HEK293 (cell line): ENCODE results near the gene S100A12.

Source experiments
- CTCF ChIA-PET: fragments of 350-600 bp; formaldehyde crosslinking; extraction: SDS; loops from one replicate; lab custom pipeline; 2021; ENCODE audit warnings: antibody characterized with exemption; lab: Yijun Ruan, JAX
- POLR2A ChIA-PET: fragments of 300-600 bp; formaldehyde crosslinking; extraction: SDS; loops from one replicate; lab custom pipeline; 2020; ENCODE audit warnings: antibody characterized with exemption, inconsistent platforms; lab: Yijun Ruan, JAX
- H3K27ac ChIP-seq: fragments of 200-500 bp; sonication (Bioruptor generic); 2 replicates; pipeline ENCODE4 v1.5.1; 2014; ENCODE audit warnings: low read depth, low read length, control low read depth, inconsistent platforms; ENCODE audit errors: extremely low read depth
- H3K36me3 ChIP-seq, 2 experiments: fragments of 200-500 bp in 1 of 2; sonication (Bioruptor generic) in 1 of 2; 1 replicate in 1 of 2; 2 replicates in 1 of 2; pipeline ENCODE4 v1.5.1; 2014 to 2017; ENCODE audit warnings: inconsistent platforms in 2 of 2, low read length in 2 of 2; ENCODE audit not compliant: control insufficient read depth in 2 of 2, insufficient read depth in 1 of 2
- H3K4me1 ChIP-seq: fragments of 200-500 bp; sonication (Bioruptor generic); 2 replicates; pipeline ENCODE4 v1.5.1; 2014; ENCODE audit warnings: mild to moderate bottlenecking, low read length, inconsistent platforms; ENCODE audit not compliant: control insufficient read depth, insufficient read depth
- H3K4me3 ChIP-seq: 2 replicates; pipeline ENCODE4 v1.5.1; 2011; ENCODE audit warnings: low read depth, mild to moderate bottlenecking, control low read depth, low read length, moderate library complexity
- H3K9me3 ChIP-seq: fragments of 200-500 bp; sonication (Bioruptor generic); 2 replicates; pipeline ENCODE4 v1.5.1; 2014; ENCODE audit warnings: low read depth, low read length, inconsistent platforms; ENCODE audit not compliant: control insufficient read depth, insufficient read depth
- CTCF ChIP-seq: fragments of 450-650 bp; formaldehyde crosslinking; IDR thresholded peaks from 2 replicates; pipeline ENCODE4 v1.5.1; 2016; ENCODE audit warnings: missing biosample characterization, missing genetic modification characterization
- FEZF1 ChIP-seq: fragments of 450-650 bp; formaldehyde crosslinking; IDR thresholded peaks from 2 replicates; pipeline ENCODE4 v1.5.1; 2016; ENCODE audit warnings: missing biosample characterization, missing genetic modification characterization
- MZF1 ChIP-seq: fragments of 450-650 bp; formaldehyde crosslinking; IDR thresholded peaks from 2 replicates; pipeline ENCODE4 v1.5.1; 2017; ENCODE audit warnings: missing biosample characterization, missing genetic modification characterization, borderline replicate concordance
- SALL2 ChIP-seq: fragments of 450-650 bp; formaldehyde crosslinking; IDR thresholded peaks from 2 replicates; pipeline ENCODE4 v1.5.0; 2017; ENCODE audit warnings: missing biosample characterization, mild to moderate bottlenecking, missing genetic modification characterization, borderline replicate concordance
- ZBTB6 ChIP-seq: fragments of 450-650 bp; formaldehyde crosslinking; IDR thresholded peaks from 2 replicates; pipeline ENCODE4 v1.5.1; 2017; ENCODE audit warnings: missing biosample characterization, missing genetic modification characterization
- ZFP37 ChIP-seq: fragments of 450-650 bp; formaldehyde crosslinking; IDR thresholded peaks from 2 replicates; pipeline ENCODE4 v1.5.1; 2016; ENCODE audit warnings: missing biosample characterization, missing genetic modification characterization
- ZNF121 ChIP-seq: fragments of 450-650 bp; formaldehyde crosslinking; IDR thresholded peaks from 2 replicates; pipeline ENCODE4 v1.5.1; 2016; ENCODE audit warnings: missing biosample characterization, missing genetic modification characterization
- ZNF239 ChIP-seq: fragments of 450-650 bp; formaldehyde crosslinking; IDR thresholded peaks from 2 replicates; pipeline ENCODE4 v1.5.1; 2016; ENCODE audit warnings: missing biosample characterization, missing genetic modification characterization
- ZNF26 ChIP-seq: fragments of 450-650 bp; formaldehyde crosslinking; IDR thresholded peaks from 2 replicates; pipeline ENCODE4 v1.5.1; 2016; ENCODE audit warnings: missing biosample characterization, missing genetic modification characterization
- ZNF274 ChIP-seq, 2 experiments: fragments of 200-500 bp in 1 of 2; fragments of 450-650 bp in 1 of 2; sonication (Bioruptor generic) in 1 of 2; formaldehyde crosslinking in 1 of 2; IDR thresholded peaks; 2 replicates each; pipeline versions ENCODE4 v1.5.1 to v1.6.1; 2014 to 2016; ENCODE audit warnings: borderline replicate concordance in 1 of 2, inconsistent platforms in 1 of 2, low read length in 1 of 2, missing biosample characterization in 1 of 2, missing genetic modification characterization in 1 of 2
- ZNF311 ChIP-seq: fragments of 450-650 bp; formaldehyde crosslinking; IDR thresholded peaks from 2 replicates; pipeline ENCODE4 v1.5.1; 2017; ENCODE audit warnings: missing biosample characterization, missing genetic modification characterization, borderline replicate concordance
- ZNF473 ChIP-seq: fragments of 450-650 bp; formaldehyde crosslinking; IDR thresholded peaks from 2 replicates; pipeline ENCODE4 v1.5.1; 2017; ENCODE audit warnings: missing biosample characterization, missing genetic modification characterization
- ZNF48 ChIP-seq: fragments of 450-650 bp; formaldehyde crosslinking; IDR thresholded peaks from 2 replicates; pipeline ENCODE4 v1.5.1; 2016; ENCODE audit warnings: missing biosample characterization, missing genetic modification characterization
- ZNF549 ChIP-seq: fragments of 450-650 bp; IDR thresholded peaks from 2 replicates; pipeline ENCODE4 v1.5.1; 2018; ENCODE audit warnings: missing biosample characterization, missing genetic modification characterization, mild to moderate bottlenecking, inconsistent platforms, moderate library complexity
- ZNF585B ChIP-seq: fragments of 450-650 bp; formaldehyde crosslinking; IDR thresholded peaks from 2 replicates; pipeline ENCODE4 v1.5.1; 2016; ENCODE audit warnings: missing biosample characterization, missing genetic modification characterization
- ZNF629 ChIP-seq: fragments of 450-650 bp; formaldehyde crosslinking; IDR thresholded peaks from 2 replicates; pipeline ENCODE4 v1.5.1; 2017; ENCODE audit warnings: missing biosample characterization, missing genetic modification characterization
- ZNF639 ChIP-seq: fragments of 450-650 bp; formaldehyde crosslinking; IDR thresholded peaks from 2 replicates; pipeline ENCODE4 v1.5.1; 2016; ENCODE audit warnings: missing biosample characterization, missing genetic modification characterization
- ZNF670 ChIP-seq: fragments of 450-650 bp; formaldehyde crosslinking; IDR thresholded peaks from 2 replicates; pipeline ENCODE4 v1.5.1; 2016; ENCODE audit warnings: missing biosample characterization, missing genetic modification characterization, low read depth
- ZSCAN4 ChIP-seq: fragments of 450-650 bp; formaldehyde crosslinking; IDR thresholded peaks from 2 replicates; pipeline ENCODE4 v1.5.1; 2017; ENCODE audit warnings: missing biosample characterization, missing genetic modification characterization

The S100A12 gene

GRCh38 chr1:153358691-153358975 lies 16.8 kb downstream of the S100A12 start:
- TF ChIP-seq SALL2 (no peak), ZNF26 (tag by site-specific recombination) (no peak), ZFP37 (tag by site-specific recombination) (no peak), ZBTB6 (tag by site-specific recombination) (no peak), MZF1 (tag by site-specific recombination) (no peak), CTCF (tag by site-specific recombination) (no peak), ZNF639 (tag by site-specific recombination) (no peak), ZNF121 (no peak), FEZF1 (tag by site-specific recombination) (no peak), ZNF670 (tag by site-specific recombination) (no peak), ZNF311 (tag by site-specific recombination) (no peak), ZNF274 (IDR thresholded peaks at IDR 0.05; ENCODE audit: low read length) (no peak), ZNF274 (tag by site-specific recombination; IDR thresholded peaks at IDR 0.05; ENCODE audit: borderline replicate concordance) (no peak)
- TF ChIP-seq, all 188 proteins: peak for 0
- H3K4me1 ChIP-seq: no peaks in the 10 kb centered on the region
- ChIA-PET POLR2A (interaction anchor here (0.5 kb wide), 1 partner anchor 230 kb away, joined by 3 read pairs; no protein-coding TSS in a partner anchor), CTCF (interaction anchor here (0.6 to 11.6 kb wide), 3 partner anchors 45 to 151 kb away, joined by 3 to 259 read pairs (median 4); no protein-coding TSS in a partner anchor)
- H3K27ac ChIP-seq: no peak overlapping the region
- no peaks in the 10 kb centered on the region for H3K9me3 ChIP-seq
- H3K36me3 ChIP-seq: no peaks in the 10 kb centered on the region
- H3K4me3 ChIP-seq: no peak overlapping the region

- no peaks in the 10 kb centered on the region for H3K36me3 ChIP-seq
- no peaks in the 10 kb centered on the region for H3K4me1 ChIP-seq
- H3K9me3 ChIP-seq: no peaks in the 10 kb centered on the region
- TF ChIP-seq ZNF239 (tag by site-specific recombination): no peak
- TF ChIP-seq ZNF629 (tag by site-specific recombination): no peak
- TF ChIP-seq ZNF473 (tag by site-specific recombination): no peak
- TF ChIP-seq ZNF549 (tag by site-specific recombination): no peak
- no peak for TF ChIP-seq ZSCAN4
- no peak for TF ChIP-seq ZNF670 (tag by site-specific recombination)
- TF ChIP-seq ZNF48: no peak
- TF ChIP-seq ZNF585B (tag by site-specific recombination): no peak
- TF ChIP-seq, all 188 proteins: peak for 0
- CTCF ChIA-PET: interaction anchor here (0.6 to 11.6 kb wide), 5 partner anchors 45 to 392 kb away, joined by 3 to 259 read pairs (median 3); no protein-coding TSS in a partner anchor
- POLR2A ChIA-PET: interaction anchor here (0.5 kb wide), 1 partner anchor 229 kb away, joined by 3 read pairs; no protein-coding TSS in a partner anchor
- no peak within 1 kb of the TSS for H3K4me3 ChIP-seq
- no peak within 1 kb of the TSS for H3K27ac ChIP-seq
Measured at GRCh38 chr1:153357853-153358690, 17.3 kb downstream of the S100A12 start, which contains the start of gene S100A9. TSS of gene S100A9 (plus strand) at chr1:153357854. CDS start at chr1:153358284, 430 bp downstream.
